Measurements from ENCODE around the gene MROH2A.
"Not testable (repeated sequence)": the region's sequence is repeated elsewhere in the genome, so short reads cannot be mapped to it uniquely, and the experiment has no call there.

MROH2A gene, protein sequence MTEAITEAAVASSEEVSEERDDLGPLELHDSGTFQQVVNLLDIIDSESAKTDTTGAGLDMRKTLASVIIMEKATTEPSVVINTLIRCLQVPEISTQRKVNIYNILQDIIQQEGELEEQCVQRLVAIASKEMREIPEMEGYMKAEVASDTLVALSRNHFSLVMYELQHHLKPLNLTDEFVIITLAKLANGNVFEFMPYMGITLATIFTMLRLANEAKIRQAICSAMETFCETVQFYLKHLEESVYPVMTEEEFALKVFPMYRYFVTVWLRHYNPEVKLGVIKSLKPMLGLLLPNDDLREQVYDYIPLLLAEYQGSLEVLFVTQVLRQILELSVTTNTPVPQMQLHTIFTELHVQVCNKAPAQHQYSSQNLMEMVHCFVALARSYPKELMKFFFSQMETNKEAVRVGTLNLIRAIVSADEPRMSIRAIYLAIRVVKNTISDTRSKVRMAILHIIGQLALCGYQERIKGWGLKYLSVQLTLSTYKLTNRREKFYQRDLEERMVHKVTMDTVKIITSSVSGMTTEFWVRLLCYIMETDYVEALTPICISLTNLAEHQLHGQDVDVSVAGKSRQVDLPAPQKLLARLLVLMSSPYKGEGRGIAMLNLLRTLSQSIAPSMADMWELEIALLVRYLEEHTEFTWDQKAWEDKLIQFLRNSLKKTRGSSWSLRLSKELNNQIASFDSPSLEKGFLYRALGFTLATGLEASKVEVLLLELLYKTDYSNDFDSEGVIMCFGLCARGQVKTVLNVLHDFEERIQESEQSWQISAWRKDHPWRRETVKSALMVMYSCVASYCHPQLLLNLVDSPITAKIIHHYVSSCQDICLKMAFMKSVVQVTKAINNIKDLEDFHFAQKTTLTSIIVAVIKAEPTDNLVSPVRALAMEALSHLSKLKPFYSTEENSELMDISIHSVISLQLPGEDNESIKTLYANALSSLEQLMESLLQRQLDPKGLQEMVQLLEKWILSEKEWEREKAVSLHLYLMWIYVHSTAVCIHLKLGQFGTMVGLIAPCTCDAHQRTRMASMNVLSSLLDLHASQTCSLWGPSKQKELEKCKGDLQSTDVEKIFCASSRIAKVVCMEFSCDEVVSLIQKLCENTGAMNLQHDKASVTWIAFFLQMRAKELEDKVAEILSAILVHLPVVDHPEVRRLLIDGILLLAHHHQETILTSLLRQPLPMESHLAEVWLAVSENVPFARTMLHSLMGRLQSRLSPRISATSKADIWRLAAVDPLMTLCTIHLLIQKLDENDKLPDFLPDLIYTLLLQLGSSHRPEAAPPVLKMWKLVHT (N-terminal part only)

DNA sequence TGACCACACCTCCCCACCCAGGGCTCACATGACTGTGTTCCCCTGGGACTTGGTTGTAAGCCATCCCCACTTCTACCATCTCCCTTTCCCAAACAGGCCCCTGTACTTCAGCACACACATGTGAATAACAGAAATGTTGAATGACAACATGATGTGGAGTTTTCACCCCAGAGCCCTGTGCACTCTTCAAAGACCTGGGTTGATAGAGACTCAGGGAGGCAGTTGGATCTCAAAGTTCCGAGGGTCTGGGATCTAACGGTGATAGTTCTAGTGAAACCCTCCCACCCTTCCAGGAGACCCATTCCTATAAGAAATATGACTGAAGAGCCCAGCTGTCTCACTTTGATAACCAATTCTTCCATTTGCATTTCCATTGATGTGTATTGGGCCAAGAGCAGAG is at the start of gene MROH2A:
Gene MROH2A, plus strand, starts transcription at position 301 of the 400 bp plus-strand sequence. CDS start 1,029 bp downstream, outside the sequence.
- no peak for DNase-seq (ENCODE audit: low spot score)

DNA sequence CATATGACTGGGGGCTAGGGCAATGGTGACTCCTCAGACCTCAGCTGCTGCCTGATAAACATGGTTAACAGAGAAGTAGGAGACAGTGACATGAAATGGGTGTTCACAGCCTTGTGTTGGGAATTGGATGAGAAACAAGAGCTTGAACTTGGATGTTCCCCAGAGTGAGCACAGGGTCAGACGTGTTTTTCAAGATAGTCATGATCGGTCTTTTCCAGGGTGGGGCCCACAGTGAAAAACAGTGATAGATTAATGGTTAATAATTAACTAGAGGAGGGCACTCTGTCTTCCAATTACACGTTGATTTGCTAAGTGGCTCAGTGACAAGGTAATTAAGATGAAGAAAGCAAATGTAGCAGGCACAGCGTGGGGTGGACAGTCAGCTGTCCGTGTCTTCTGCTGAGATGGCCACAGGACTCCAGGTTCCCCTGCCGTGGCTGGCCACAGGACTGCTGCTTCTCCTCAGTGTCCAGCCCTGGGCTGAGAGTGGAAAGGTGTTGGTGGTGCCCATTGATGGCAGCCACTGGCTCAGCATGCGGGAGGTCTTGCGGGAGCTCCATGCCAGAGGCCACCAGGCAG is 49.3 kb upstream of the MROH2A start, which contains the start of gene UGT1A3:
Gene UGT1A3, plus strand, starts transcription at position 320 of the 579 bp plus-strand sequence. Its CDS starts 85 bp downstream, at position 405.
- no peak for DNase-seq (ENCODE audit: low spot score)

DNA sequence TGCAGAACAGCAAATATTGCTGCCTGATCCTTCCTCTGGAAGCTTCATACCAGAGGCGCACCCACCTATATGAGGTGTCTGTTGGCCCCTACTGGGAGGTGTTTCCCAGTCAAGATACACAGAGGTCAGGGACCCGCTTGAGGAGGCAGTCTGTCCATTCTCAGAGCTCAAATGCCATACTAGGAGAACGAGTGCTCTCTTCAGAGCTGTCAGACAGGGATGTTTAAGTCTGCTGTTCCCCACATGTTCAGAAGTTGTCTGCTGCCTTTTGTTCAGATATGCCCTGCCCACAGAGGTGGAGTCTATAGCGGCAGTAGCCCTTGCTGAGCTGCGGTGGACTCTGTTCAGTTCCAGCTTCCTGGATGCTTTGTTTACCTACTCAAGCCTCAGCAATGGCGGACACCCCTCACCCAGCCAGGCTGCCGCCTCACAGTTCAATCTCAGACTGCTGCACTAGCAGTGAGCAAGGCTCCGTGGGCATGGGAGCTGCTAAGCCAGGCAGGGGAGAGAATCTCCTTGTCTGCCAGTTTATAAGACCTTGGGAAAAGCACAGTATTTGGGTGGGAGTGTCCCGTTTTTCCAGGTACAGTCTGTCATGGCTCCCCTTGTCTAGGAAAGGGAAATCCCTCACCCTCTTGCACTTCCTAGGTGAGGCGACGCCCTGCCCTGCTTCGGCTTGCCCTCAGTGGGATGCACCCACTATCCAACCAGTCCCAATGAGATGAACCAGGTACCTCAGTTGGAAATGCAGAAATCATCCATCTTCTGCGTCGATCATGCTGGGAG is 41.1 kb upstream of the MROH2A start:
- not testable (repeated sequence) for DNase-seq (ENCODE audit: low spot score)

DNA sequence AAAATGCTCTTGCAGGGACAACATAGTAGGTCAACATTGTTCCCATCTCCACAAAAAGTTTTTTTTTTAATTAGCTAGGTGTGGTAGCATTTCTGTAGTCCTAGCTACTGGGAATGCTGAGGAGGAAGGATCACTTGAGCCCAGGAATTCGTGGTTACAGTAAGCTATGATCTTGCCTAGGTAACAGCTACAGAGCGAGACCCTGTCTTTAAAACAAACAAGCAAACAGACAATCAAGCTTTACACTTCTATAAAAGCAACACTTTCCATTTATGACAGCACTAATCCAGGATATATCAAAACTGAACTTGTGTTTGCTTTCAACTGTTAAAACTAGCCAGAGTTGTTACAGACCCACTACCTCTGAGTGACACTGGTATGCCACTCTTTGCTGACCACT is 37.3 kb upstream of the MROH2A start:
- no peak for DNase-seq (ENCODE audit: low spot score)

DNA sequence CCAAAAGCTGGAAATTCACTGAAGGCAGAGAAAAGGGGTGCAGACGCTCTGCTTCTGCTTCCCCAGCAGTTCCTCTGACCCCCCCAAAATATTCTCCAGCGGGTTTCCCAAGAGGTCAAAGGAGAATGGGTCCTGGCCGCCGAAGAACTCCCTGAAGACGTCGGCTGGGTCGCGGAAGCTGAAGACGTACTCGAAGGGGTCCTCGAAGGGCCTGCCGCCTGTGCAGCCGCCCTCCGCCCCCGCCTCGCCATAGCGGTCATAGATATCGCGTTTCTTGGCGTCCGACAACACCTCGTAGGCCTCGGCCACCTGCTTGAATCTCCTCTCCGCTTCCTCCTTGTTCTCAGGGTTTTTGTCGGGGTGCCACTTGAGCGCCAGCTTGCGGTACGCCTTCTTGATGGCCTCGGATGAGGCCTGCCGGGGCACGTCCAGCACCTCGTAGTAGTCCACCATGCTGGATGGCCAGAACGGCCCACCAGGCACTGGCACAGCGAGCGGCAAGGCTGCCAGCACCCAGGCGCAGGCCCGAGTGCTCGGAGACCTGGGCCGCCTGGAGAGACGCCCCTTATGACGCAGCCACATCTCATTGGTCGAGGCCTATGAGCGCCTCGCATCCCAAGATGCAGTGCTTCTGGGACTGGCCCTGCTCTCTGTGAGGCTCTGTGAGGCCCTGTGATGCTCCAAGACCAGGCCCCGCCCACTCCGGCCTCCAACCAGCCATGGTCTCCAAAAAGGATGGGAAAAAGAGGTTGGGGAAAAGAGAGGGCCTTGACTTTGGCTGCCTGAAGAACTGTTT is 34.5 kb upstream of the MROH2A start:
- no peak for DNase-seq (ENCODE audit: low spot score)

DNA sequence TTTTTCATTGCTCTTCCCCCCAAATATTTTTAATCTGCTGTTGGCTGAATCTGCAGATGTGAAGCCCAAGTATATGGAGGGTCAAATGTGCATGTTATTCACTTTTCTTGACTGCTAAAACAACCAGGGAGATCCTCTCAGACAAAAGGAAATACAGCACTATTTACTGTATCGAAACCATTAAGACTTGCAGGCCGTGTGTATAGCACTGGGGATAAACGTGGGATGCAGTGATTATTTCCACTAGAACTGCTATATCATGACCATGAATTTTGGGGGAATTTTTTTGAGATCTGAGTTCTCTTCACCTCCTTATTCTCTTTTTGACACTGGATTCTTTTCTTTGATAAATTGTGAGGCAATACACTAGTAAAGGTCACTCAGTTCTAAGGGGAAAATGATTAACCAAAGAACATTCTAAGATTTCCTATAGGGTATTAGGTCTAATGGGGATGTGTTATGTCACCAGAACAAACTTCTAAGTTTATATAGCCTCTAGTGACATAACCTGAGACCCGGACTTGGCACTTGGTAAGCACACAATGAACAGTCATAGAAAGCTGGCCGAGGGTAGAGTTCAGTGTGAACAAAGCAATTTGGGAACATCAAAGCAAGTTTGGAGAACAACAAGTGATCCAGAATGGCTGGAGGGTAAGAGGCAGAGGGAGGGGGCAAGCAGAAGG is 32.9 kb upstream of the MROH2A start:
- no peak for DNase-seq (ENCODE audit: low spot score)

DNA sequence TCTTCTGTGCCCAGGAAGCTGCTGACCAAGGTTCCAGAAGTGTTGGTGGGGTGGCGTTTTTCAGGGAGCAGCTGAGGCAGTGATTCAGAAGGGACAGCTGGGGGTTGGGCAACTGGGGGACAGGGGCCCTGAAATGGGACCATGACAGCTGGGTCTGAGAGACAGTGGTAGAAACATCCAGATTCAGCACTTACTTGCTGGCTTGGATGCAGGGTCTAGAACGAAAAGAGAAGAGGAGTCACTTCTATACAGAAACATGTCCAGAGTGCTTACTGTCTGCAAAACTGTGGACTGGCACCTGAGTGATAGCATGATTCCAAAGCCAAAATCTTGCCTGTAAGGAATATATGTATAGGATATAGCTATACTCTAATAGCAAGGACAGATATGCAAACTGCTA is 32.3 kb upstream of the MROH2A start:
- DNase-seq (ENCODE audit: low spot score) = not testable (repeated sequence)

DNA sequence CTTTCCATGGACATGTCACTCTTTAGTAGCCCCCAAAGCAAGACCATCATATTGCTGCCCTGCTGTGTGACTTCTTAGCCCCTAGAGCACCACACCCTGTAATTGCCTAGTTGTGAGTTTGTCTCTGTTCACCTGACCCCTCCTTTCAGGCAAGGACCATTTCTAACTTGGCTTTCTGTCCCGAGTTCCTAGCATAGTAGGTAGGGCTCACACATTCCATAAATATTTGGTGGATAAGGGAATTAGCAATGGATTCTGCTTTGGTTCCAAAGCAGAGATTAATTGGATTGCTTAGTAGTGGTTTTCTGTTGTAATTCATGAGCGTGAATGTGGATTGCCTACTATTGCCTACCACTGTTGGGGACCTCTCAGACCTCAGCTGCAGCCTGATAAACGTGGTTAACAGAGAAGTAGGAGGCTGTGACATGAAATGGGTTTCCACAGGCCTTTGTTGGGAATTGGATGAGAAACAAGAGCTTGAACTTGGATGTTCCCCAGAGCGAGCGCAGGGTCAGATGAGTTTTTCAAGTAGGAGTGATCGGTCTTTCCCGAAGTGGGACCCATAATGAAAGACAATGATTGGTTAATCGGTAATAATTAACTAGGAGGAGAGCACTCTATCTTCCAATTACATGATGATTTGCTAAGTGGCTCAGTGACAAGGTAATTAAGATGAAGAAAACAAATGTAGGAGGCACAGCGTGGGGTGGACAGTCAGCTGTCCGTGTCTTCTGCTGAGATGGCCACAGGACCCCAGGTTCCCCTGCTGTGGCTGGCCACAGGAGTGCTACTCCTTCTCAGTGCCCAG is 31.5 kb upstream of the MROH2A start:
- DNase-seq (ENCODE audit: low spot score) = no peak

DNA sequence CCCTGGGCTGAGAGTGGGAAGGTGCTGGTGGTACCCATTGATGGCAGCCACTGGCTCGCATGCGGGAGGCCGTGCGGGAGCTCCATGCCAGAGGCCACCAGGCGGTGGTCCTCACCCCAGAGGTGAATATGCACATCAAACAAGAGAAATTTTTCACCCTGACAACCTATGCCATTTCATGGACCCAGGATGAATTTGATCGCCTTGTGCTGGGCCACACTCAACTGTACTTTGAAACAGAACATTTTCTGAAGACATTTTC is 30.9 kb upstream of the MROH2A start:
- DNase-seq (ENCODE audit: low spot score) = no peak

DNA sequence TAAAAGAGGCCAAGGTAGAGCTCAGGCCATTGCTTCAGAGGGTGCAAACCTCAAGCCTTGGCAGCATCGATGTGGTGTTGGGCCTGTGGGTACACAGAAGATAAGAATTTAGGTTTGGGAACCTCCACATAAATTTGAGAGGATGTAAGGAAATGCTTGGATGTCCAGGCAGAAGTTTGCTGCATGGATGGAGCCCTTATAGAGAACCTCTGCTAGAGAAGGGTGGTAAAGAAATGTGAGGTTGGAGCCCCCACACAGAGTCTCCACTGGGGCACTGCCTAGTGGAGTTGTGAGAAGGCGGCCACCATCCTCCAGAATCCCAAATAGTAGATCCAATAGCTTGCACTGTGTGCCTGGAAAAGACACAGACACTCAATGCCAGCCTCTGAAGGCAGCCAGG is 27.4 kb upstream of the MROH2A start:
- DNase-seq (ENCODE audit: low spot score) = not testable (repeated sequence)

DNA sequence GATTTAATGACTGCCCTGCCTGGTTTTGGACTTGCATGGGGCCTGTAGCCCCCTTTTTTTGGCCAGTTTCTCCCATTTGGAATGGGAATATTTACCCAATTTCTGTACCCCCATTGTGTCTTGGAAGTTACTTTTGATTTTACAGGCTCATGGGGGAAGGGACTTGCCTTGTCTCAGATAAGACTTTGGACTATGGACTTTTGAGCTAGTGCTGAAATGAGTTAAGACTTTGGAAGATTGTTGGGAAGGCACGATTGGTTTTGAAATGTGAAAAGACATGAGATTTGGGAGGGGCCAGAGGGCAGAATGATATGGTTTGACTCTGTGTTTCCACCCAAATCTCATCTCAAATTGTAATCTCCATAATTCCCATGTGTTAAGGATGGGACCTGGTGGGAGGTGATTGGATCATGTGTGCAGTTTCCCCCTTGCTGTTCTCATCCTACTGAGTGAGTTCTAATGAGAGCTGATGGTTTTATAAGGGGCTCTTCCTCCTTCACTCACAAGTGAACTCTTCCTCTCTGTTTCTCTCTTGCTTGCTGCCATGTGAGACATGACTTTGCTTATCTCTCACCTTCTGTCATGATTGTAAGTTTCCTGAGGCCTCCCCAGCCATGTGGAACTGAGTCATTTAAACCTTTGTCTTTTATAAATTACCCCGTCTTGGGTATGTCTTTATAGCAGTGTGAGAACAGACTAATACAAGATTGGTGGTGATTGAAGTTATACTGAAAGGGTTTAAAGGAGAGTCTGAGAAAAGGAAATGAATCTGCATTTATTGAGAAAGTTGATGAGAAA is 26.7 kb upstream of the MROH2A start:
- DNase-seq (ENCODE audit: low spot score) = not testable (repeated sequence)

DNA sequence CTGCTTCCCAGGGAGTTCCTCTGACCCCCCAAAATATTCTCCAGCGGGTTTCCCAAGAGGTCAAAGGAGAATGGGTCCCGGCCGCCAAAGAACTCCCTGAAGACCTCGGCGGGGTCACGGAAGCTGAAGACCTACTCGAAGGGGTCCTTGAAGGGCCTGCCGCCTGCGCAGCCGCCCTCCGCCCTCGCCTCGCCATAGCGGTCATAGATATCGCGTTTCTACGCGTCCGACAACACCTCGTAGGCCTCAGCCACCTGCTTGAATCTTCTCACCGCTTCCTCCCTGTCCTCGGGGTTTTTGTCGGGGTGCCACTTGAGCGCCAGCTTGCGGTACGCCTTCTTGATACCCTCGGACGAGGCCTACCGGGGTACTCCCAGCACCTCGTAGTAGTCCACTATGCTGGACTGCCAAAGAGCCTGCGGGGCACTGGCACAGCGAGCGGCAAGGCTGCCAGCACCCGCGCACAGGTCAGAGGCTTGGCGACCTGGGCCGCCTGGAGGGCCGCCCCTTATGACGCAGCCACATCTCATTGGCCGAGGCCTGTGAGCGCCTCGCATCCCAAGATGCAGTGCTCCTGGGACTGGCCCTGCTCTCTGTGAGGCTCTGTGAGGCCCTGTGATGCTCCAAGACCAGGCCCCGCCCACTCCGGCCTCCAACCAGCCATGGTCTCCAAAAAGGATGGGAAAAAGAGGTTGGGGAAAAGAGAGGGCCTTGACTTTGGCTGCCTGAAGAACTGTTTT is 23.1 kb upstream of the MROH2A start:
- no peak for DNase-seq (ENCODE audit: low spot score)

DNA sequence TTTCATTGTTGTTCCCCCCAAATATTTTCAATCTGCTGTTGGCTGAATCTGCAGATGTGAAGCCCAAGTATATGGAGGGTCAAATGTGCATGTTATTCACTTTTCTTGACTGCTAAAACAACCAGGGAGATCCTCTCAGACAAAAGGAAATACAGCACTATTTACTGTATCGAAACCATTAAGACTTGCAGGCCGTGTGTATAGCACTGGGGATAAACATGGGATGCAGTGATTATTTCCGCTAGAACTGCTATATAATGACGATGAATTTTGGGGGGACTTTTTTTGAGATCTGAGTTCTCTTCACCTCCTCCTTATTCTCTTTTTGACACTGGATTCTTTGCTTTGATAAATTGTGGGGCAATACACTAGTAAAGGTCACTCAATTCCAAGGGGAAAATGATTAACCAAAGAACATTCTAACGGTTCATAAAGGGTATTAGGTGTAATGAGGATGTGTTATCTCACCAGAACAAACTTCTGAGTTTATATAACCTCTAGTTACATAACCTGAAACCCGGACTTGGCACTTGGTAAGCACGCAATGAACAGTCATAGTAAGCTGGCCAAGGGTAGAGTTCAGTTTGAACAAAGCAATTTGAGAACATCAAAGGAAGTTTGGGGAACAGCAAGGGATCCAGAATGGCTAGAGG is 21.6 kb upstream of the MROH2A start:
- DNase-seq (ENCODE audit: low spot score) = no peak

DNA sequence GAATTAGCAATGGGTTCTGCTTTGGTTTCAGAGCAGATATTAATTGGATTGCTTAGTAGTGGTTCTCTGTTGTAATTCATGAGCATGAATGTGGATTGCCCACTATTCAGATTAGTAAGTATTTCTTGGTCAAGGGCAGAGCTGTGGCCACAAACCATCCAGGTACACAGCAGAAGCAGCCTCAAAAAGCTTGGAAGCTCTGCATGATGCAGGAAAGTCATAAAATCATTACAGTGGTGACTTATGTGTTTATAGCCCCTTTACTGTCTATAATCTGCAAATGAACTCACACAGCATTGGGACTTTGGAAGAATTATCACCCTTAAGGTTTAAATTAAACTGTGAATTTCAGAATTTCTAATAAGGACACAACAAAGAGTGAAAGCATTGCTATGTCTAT is 20.0 kb upstream of the MROH2A start:
- no peak for DNase-seq (ENCODE audit: low spot score)

DNA sequence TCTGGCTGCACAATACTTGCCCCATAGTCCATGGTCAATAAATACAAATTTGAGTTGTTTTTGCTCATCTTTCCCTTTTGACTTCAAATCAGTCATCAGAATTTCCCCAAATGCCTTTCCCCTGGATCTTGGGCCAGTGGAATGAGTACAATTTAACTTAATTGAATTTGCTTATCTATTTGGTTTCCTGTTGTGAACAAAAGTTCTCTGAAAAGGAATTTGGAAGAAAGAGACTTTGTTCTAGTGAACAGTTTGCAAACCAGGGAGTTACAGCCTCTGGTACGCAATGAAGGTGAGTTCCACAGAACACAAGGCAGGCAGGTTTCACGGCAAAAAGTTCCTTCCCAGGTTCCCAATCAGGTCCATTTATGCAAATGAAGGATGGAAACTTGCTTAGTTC is 19.3 kb upstream of the MROH2A start:
- no peak for DNase-seq (ENCODE audit: low spot score)

DNA sequence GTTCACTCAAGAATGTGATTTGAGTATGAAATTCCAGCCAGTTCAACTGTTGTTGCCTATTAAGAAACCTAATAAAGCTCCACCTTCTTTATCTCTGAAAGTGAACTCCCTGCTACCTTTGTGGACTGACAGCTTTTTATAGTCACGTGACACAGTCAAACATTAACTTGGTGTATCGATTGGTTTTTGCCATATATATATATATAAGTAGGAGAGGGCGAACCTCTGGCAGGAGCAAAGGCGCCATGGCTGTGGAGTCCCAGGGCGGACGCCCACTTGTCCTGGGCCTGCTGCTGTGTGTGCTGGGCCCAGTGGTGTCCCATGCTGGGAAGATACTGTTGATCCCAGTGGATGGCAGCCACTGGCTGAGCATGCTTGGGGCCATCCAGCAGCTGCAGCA is 18.1 kb upstream of the MROH2A start, which contains the start of gene UGT1A1:
Gene UGT1A1, plus strand, starts transcription at position 228 of the 400 bp plus-strand sequence. Its CDS starts 18 bp downstream, at position 246.
- no peak for DNase-seq (ENCODE audit: low spot score)
